GM18858 (cell line): ENCODE data around the gene AIM2.
"Not testable (repeated sequence)": the region's sequence is repeated elsewhere in the genome, so short reads cannot be mapped to it uniquely, and the experiment has no call there.

Source experiments
- ATAC-seq: cut with Tn5 transposase; IDR thresholded peaks from one replicate; pipeline ENCODE4 v1.9.1; 2021; ENCODE audit not compliant: unreplicated experiment

Gene AIM2

GRCh38 chr1:159076438-159077119 is at the start of gene AIM2:
AIM2 (minus strand) TSS chr1:159076766; CDS start chr1:159073499, 3,267 bp downstream.
- peak; percentile 79 for ATAC-seq

GRCh38 chr1:159123587-159123986 is 47.0 kb upstream of the AIM2 start:
- ATAC-seq: no peak

GRCh38 chr1:159122005-159122621 is 45.5 kb upstream of the AIM2 start:
- ATAC-seq: peak; percentile 77

- peak; percentile 72 for ATAC-seq
These were observed 45.0 kb upstream of the AIM2 start for GRCh38 chr1:159121526-159121925.

- no peak for ATAC-seq
These were observed 43.8 kb upstream of the AIM2 start for GRCh38 chr1:159120317-159120716.

DNA sequence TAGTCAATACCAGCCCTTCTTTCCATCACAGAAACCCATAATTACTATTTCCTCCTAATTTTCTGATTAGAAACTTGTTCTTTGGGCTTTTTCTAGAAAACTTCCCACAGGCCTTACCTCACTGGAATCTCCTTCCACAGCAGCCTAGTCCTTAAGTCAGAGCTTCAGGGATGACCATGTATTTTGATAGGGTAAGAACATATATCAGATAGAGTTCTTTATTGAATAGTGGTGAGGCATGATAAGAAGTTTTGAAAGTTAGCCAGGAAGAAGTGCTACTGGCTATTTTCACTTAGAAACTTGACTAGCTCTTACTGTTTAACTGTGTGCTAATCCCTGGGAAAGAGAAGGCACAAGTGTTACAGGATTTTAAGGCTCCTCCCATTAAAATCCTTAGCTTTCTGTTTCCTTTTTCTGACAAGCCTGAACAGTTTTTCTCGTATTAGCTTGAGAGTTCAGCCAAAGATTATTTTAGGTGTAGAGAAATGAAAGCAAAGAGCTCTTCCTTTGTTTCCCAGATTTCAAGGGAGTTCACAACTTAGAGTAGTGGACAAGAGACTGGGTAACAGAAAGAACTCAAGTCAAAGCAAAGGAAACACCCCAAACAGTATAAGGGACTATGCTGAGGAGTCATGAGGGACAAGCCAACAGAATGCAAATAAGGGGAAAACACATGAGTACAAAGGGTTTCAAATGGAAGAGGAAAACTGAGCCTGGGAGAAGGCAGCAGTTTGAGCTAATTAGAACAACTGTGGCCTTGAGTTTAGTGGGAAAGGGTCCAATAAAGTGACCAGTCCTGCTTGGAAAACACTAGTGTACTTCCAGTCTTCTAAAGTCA is 37.2 kb upstream of the AIM2 start:
- ATAC-seq: no peak

DNA sequence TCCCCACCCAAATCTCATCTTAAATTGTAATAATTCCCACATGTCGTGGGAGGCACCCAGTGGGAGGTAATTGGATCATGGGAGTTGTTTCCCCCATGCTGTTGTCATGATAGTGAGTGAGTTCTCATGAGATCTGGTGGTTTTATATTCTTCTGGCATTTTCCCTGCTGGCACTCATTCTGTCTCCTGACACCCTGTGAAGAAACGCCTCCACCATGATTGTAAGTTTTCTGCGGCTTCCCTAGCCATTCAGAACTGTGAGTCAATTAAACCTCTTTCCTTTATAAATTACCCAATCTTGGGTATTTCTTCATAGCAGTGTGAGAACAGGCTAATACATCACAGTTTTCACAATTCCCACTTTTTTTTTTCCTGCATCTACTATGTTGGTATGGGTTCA is 26.5 kb upstream of the AIM2 start:
- ATAC-seq: not testable (repeated sequence)

GRCh38 chr1:159100589-159100988 is 24.0 kb upstream of the AIM2 start:
- ATAC-seq: no peak

DNA sequence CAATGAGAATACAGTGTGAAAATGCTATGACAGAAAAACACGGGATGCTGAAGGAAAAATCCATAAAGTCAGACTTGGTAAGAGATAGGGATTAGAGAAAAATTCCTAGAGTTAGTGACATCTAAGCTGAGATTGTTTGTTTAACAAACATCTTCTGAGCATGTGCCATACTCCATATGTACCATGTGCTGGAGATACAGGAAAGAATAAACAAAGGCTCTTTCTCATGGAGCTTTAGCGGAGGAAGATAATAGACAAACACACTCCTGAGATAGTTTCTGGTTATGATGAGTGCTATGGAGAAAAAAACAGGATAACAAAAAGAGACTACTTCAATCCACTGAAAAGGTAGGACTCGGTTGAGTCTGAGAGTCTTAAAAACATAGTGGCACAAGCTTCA is 22.0 kb upstream of the AIM2 start:
- no peak for ATAC-seq

GRCh38 chr1:159092036-159092760 is 15.6 kb upstream of the AIM2 start:
- ATAC-seq: no peak

- no peak for ATAC-seq
These were observed 15.1 kb upstream of the AIM2 start for GRCh38 chr1:159091607-159092031.

GRCh38 chr1:159091180-159091560 is 14.6 kb upstream of the AIM2 start:
- no peak for ATAC-seq

- ATAC-seq: no peak
These were observed 14.0 kb upstream of the AIM2 start for GRCh38 chr1:159090286-159091179.

GRCh38 chr1:159089184-159089791 is 12.7 kb upstream of the AIM2 start:
- no peak for ATAC-seq

GRCh38 chr1:159088546-159089183 is 12.1 kb upstream of the AIM2 start:
- ATAC-seq: no peak

- ATAC-seq: no peak
These were observed 11.5 kb upstream of the AIM2 start for GRCh38 chr1:159088050-159088449.

- ATAC-seq: no peak
These were observed 8.3 kb upstream of the AIM2 start for GRCh38 chr1:159084867-159085266.

DNA sequence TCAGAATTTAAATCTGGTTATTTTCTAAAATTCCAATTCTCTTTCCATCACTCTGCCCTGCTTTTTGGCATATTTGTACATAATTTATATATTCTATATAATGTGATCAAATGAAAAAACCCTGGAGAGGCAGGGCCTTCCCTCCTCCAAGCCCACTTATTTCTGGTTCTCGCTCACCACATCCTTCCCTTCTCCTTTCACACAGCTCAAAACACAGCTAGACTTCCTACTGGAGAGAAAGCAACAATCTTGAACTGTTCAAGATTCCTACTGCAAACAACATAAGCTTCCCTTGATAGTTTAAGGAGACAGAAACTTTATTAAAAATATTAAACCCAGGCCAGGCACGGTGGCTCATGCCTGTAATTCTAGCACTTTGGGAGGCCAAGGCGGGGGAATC is 7.6 kb upstream of the AIM2 start:
- ATAC-seq: no peak

GRCh38 chr1:159083013-159083412 is 6.4 kb upstream of the AIM2 start:
- ATAC-seq: no peak
